ENCODE results near the gene NPAS3. TPM values are rescaled to one million over a fixed set of nuclear protein-coding genes. Genes with fewer than 3 reads are reported as not detected.

NPAS3 gene
- total RNA-seq, 2 donors from 2014 or later: 1.1 to 1.8 TPM

- intact Hi-C loops (cut with DNase I): no loop called here
- Histone ChIP-seq H3K27ac (no peak overlapping the region), H3K9me3 (no peaks in the 10 kb centered on the region), H3K4me1 (replicated peaks) (no peaks in the 10 kb centered on the region), H3K4me3 (no peak overlapping the region), H3K27me3 (replicated peaks; ENCODE audit: insufficient read depth) (no peaks in the 10 kb centered on the region), H3K36me3 (no peaks in the 10 kb centered on the region)
- DNase-seq (ENCODE audit: low spot score): no peak
- TF ChIP-seq POLR2A (IDR thresholded peaks at IDR 0.05): no peak
- no peak for TF ChIP-seq POLR2AphosphoS5 (IDR thresholded peaks at IDR 0.05)
- TF ChIP-seq CTCF (IDR thresholded peaks at IDR 0.05): no peak
- 63% methylated on average over 4 of the region's 4 CpGs for WGBS
These were observed 716.7 kb downstream of the NPAS3 start for GRCh38 chr14:33655421-33655820.

GRCh38 chr14:33657476-33657875 lies 718.8 kb downstream of the NPAS3 start:
- no peaks in the 10 kb centered on the region for H3K9me3 ChIP-seq
- WGBS: 80% methylated on average over 3 of the region's 3 CpGs

DNA sequence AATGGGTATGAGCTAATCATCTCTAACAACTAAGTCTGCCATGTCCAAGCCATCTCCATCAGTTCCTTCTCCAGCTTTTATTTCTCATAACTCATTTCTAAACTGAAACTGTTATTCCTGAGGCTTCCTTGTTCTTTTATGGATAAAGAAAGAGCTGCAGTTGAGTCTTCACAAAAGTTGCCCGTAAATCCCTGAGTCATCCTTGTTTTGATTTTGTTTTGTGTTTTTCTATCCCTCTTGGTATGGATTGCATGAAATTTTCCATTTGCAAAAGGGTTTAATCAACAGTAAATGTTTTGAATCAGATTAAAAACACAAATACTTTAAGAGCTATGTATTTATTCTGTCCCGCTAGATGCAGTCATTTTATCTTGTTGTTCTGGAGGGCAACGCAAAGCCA lies 721.6 kb downstream of the NPAS3 start:
- Histone ChIP-seq H3K4me3 (no peak overlapping the region), H3K9me3 (no peaks in the 10 kb centered on the region), H3K4me1 (replicated peaks) (no peaks in the 10 kb centered on the region), H3K27me3 (replicated peaks; ENCODE audit: insufficient read depth) (no peaks in the 10 kb centered on the region), H3K36me3 (no peaks in the 10 kb centered on the region), H3K27ac (no peak overlapping the region)
- intact Hi-C loops (cut with DNase I): no loop called here
- DNase-seq (ENCODE audit: low spot score): no peak
- TF ChIP-seq CTCF (IDR thresholded peaks at IDR 0.05): no peak
- no peak for TF ChIP-seq POLR2A (IDR thresholded peaks at IDR 0.05)
- no peak for TF ChIP-seq POLR2AphosphoS5 (IDR thresholded peaks at IDR 0.05)
- 81% methylated on average over 3 of the region's 3 CpGs for WGBS

More at GRCh38 chr14:33657476-33657875, 718.8 kb downstream of the NPAS3 start:
- H3K4me3 ChIP-seq: no peak overlapping the region
- H3K36me3 ChIP-seq: no peaks in the 10 kb centered on the region
- no peaks in the 10 kb centered on the region for H3K27me3 ChIP-seq (replicated peaks; ENCODE audit: insufficient read depth)
- TF ChIP-seq POLR2AphosphoS5 (IDR thresholded peaks at IDR 0.05) (no peak), CTCF (IDR thresholded peaks at IDR 0.05) (no peak), POLR2A (IDR thresholded peaks at IDR 0.05) (no peak)
- intact Hi-C loops (cut with DNase I): no loop called here
- DNase-seq (ENCODE audit: low spot score): no peak
- H3K27ac ChIP-seq: no peak overlapping the region
- no peaks in the 10 kb centered on the region for H3K4me1 ChIP-seq (replicated peaks)

DNA sequence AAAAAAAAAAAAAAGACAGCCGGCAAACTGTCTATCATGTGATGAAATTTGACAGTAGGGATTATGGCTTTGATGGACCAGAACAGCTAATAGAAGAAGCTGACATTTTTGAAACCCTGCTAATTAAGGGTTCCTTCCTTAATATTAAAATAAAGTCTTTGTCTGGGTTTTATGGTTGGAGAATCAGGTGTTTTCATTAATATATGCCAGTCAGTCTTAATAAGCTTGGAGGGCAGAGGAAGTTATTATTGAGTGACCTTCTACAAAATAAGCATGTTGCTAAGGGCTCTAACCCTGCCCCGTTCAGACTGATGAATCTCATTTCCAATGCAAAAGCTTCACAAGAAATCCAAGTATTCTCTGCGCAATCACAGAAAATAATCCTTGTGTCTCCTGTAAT lies 722.4 kb downstream of the NPAS3 start:
- no peak for DNase-seq (ENCODE audit: low spot score)
- no peaks in the 10 kb centered on the region for H3K36me3 ChIP-seq
- WGBS: 93% methylated on average over 3 of the region's 3 CpGs
- no peaks in the 10 kb centered on the region for H3K4me1 ChIP-seq (replicated peaks)
- H3K27ac ChIP-seq: no peak overlapping the region
- H3K9me3 ChIP-seq: no peaks in the 10 kb centered on the region
- no peaks in the 10 kb centered on the region for H3K27me3 ChIP-seq (replicated peaks; ENCODE audit: insufficient read depth)
- TF ChIP-seq POLR2A (IDR thresholded peaks at IDR 0.05): no peak
- TF ChIP-seq POLR2AphosphoS5 (IDR thresholded peaks at IDR 0.05): no peak
- no peak for TF ChIP-seq CTCF (IDR thresholded peaks at IDR 0.05)
- intact Hi-C loops (cut with DNase I): no loop called here
- no peak overlapping the region for H3K4me3 ChIP-seq

DNA sequence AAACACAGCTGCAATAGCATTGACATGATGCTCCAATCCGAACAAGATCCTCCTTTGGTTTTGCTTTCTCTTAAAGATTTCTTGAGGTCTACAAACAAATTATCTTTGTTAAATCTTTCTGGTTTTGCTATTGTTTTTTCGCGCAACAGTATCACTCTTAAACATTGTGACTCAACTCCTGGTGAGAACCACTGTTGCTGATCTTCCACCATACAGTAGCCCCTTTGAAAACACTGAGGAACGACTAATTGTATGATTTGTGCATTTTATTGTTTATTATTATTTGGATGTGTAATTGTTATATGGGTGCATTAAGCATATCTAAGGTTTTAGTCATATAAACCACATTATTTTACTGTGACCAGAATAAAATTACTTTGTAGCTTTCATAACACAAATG lies 729.4 kb downstream of the NPAS3 start:
- H3K4me1 ChIP-seq (replicated peaks): no peaks in the 10 kb centered on the region
- DNase-seq (ENCODE audit: low spot score): no peak
- H3K4me3 ChIP-seq: no peak overlapping the region
- no peaks in the 10 kb centered on the region for H3K27me3 ChIP-seq (replicated peaks; ENCODE audit: insufficient read depth)
- intact Hi-C loops (cut with DNase I): no loop called here
- H3K27ac ChIP-seq: no peak overlapping the region
- 86% methylated on average over 4 of the region's 4 CpGs for WGBS
- H3K9me3 ChIP-seq: no peaks in the 10 kb centered on the region
- TF ChIP-seq CTCF (IDR thresholded peaks at IDR 0.05) (no peak), POLR2A (IDR thresholded peaks at IDR 0.05) (no peak), POLR2AphosphoS5 (IDR thresholded peaks at IDR 0.05) (no peak)
- H3K36me3 ChIP-seq: no peaks in the 10 kb centered on the region
